IMR-90 (cell line): ENCODE measurements around the gene DAD1. TPM values are rescaled to one million over a fixed set of nuclear protein-coding genes. Genes with fewer than 3 reads are reported as not detected.

ENCODE experiments used
- ATAC-seq: fragments of 200-7000 bp; cut with Tn5 transposase; 2 replicates; pipeline ENCODE4 v1.9.1; 2020; ENCODE audit warnings: low read depth, mild to moderate bottlenecking, moderate library complexity
- BruUV-seq: library from RNA; stranded (reverse); fragments of 400-500 nt; replicated peaks from 2 replicates; lab custom pipeline; 2021; lab: Mats Ljungman, UMichigan
- CTCF ChIA-PET: fragments of 300-600 bp; formaldehyde crosslinking; extraction: SDS; loops from one replicate; lab custom pipeline; 2021; ENCODE audit warnings: antibody characterized with exemption; lab: Yijun Ruan, JAX
- POLR2A ChIA-PET: fragments of 300-600 bp; sonication (Branson Sonifier 250); formaldehyde crosslinking; loops from one replicate; lab custom pipeline; 2022; ENCODE audit warnings: antibody characterized with exemption; ENCODE audit not compliant: unreplicated experiment; lab: Charles Lee
- DNase-seq: peaks from one replicate; pipeline ENCODE4 v3.0.0; 2013
- H2AFZ ChIP-seq: replicated peaks from 2 replicates; pipeline ENCODE3; 2013; ENCODE audit warnings: low read length, mild to moderate bottlenecking; ENCODE audit not compliant: poor library complexity
- H2AK5ac ChIP-seq: 2 replicates; pipeline ENCODE4 v1.6.1; 2013; ENCODE audit warnings: low read depth, low read length, inconsistent platforms
- H2AK9ac ChIP-seq: replicated peaks from 2 replicates; pipeline ENCODE3; 2013; ENCODE audit warnings: mild to moderate bottlenecking, low read depth, low read length, moderate library complexity; ENCODE audit not compliant: poor library complexity
- H2BK120ac ChIP-seq: 2 replicates; pipeline ENCODE4 v1.6.1; 2013; ENCODE audit warnings: low read depth, low read length, inconsistent platforms
- H2BK15ac ChIP-seq: 3 replicates; pipeline ENCODE4 v1.6.1; 2013; ENCODE audit warnings: low read depth, low read length, inconsistent platforms
- H2BK20ac ChIP-seq: 2 replicates; pipeline ENCODE4 v1.6.1; 2013; ENCODE audit warnings: low read depth, mild to moderate bottlenecking, inconsistent platforms, low read length, moderate library complexity
- H2BK5ac ChIP-seq: 2 replicates; pipeline ENCODE4 v1.6.1; 2013; ENCODE audit warnings: mild to moderate bottlenecking, low read depth, low read length, inconsistent platforms; ENCODE audit not compliant: poor library complexity, severe bottlenecking
- H3K14ac ChIP-seq: replicated peaks from 2 replicates; pipeline ENCODE4 v1.6.1; 2013; ENCODE audit warnings: low read depth, low read length, inconsistent platforms
- H3K18ac ChIP-seq: 2 replicates; pipeline ENCODE4 v1.6.1; 2013; ENCODE audit warnings: low read depth, low read length, control low read depth
- H3K23ac ChIP-seq: 2 replicates; pipeline ENCODE4 v1.6.1; 2013; ENCODE audit warnings: low read depth, low read length, inconsistent platforms
- H3K27ac ChIP-seq: 2 replicates; pipeline ENCODE4 v1.5.1; 2013; ENCODE audit warnings: mild to moderate bottlenecking, control low read depth, low read length; ENCODE audit not compliant: insufficient read depth
- H3K27me3 ChIP-seq: 2 replicates; pipeline ENCODE4 v1.6.1; 2013; ENCODE audit warnings: low read length; ENCODE audit not compliant: control insufficient read depth, insufficient read depth
- H3K36me3 ChIP-seq: 2 replicates; pipeline ENCODE4 v1.6.1; 2013; ENCODE audit warnings: low read length, mixed read lengths; ENCODE audit not compliant: control insufficient read depth, insufficient read depth
- H3K4ac ChIP-seq: 2 replicates; pipeline ENCODE4 v1.6.1; 2013; ENCODE audit warnings: low read depth, low read length, inconsistent platforms
- H3K4me1 ChIP-seq: 2 replicates; pipeline ENCODE4 v1.6.1; 2013; ENCODE audit warnings: low read length, mixed read lengths; ENCODE audit not compliant: control insufficient read depth, insufficient read depth
- H3K4me2 ChIP-seq: 2 replicates; pipeline ENCODE4 v1.6.1; 2013; ENCODE audit warnings: low read depth, mild to moderate bottlenecking, control low read depth, low read length, moderate library complexity
- H3K4me3 ChIP-seq: 2 replicates; pipeline ENCODE4 v1.5.1; 2013; ENCODE audit warnings: low read depth, mild to moderate bottlenecking, control low read depth, low read length, moderate library complexity; ENCODE audit not compliant: insufficient read depth
- H3K56ac ChIP-seq: 2 replicates; pipeline ENCODE4 v1.6.1; 2013; ENCODE audit warnings: low read length, inconsistent platforms; ENCODE audit not compliant: insufficient read depth; ENCODE audit errors: extremely low read depth
- H3K79me1 ChIP-seq, 2 experiments: 2 replicates each; pipeline ENCODE4 v1.6.1; 2013; ENCODE audit warnings: low read length in 2 of 2, inconsistent platforms in 1 of 2, low read depth in 1 of 2
- H3K9ac ChIP-seq: 2 replicates; pipeline ENCODE4 v1.6.1; 2013; ENCODE audit warnings: low read depth, low read length, control low read depth
- H3K9me1 ChIP-seq: 2 replicates; pipeline ENCODE4 v1.6.1; 2013; ENCODE audit warnings: low read length, inconsistent platforms; ENCODE audit not compliant: insufficient read depth
- H3K9me3 ChIP-seq: 2 replicates; pipeline ENCODE4 v1.6.1; 2013; ENCODE audit warnings: low read length; ENCODE audit not compliant: control insufficient read depth, insufficient read depth
- H4K20me1 ChIP-seq: 2 replicates; pipeline ENCODE4 v1.6.1; 2013; ENCODE audit warnings: low read length, inconsistent platforms; ENCODE audit not compliant: insufficient read depth
- H4K5ac ChIP-seq: 2 replicates; pipeline ENCODE4 v1.6.1; 2013; ENCODE audit warnings: mild to moderate bottlenecking, low read depth, low read length, control low read depth
- H4K8ac ChIP-seq, 2 experiments: 2 replicates each; pipeline ENCODE4 v1.6.1; 2013; ENCODE audit warnings: low read depth in 2 of 2, low read length in 2 of 2, control low read depth in 1 of 2, inconsistent platforms in 1 of 2
- H4K91ac ChIP-seq: 2 replicates; pipeline ENCODE4 v1.6.1; 2013; ENCODE audit warnings: low read depth, low read length, inconsistent platforms; ENCODE audit not compliant: insufficient read depth
- BHLHE40 ChIP-seq: fragments of 150-350 bp; IDR thresholded peaks from 2 replicates; pipeline ENCODE4 v1.6.1; 2016; ENCODE audit warnings: mild to moderate bottlenecking, low read depth, low read length
- CEBPB ChIP-seq: IDR thresholded peaks from 2 replicates; pipeline ENCODE4 v1.6.1; 2012; ENCODE audit warnings: low read depth, low read length, improper control_type of control experiment
- CTCF ChIP-seq: conservative IDR thresholded peaks from 2 replicates; pipeline ENCODE4 v1.5.1; 2012; ENCODE audit warnings: mild to moderate bottlenecking, low read depth, low read length, improper control_type of control experiment
- ELK1 ChIP-seq: fragments of 150-350 bp; IDR thresholded peaks from 2 replicates; pipeline ENCODE4 v1.6.1; 2016; ENCODE audit warnings: low read depth, mild to moderate bottlenecking, low read length, moderate library complexity, borderline replicate concordance
- FOS ChIP-seq: fragments of 150-350 bp; IDR thresholded peaks from 2 replicates; pipeline ENCODE4 v1.6.1; 2016; ENCODE audit warnings: low read depth, low read length
- MAZ ChIP-seq: IDR thresholded peaks from 2 replicates; pipeline ENCODE4 v1.6.1; 2012; ENCODE audit warnings: low read depth, mild to moderate bottlenecking, low read length, improper control_type of control experiment, moderate library complexity, borderline replicate concordance
- MXI1 ChIP-seq: IDR thresholded peaks from 2 replicates; pipeline ENCODE4 v1.6.1; 2012; ENCODE audit warnings: low read depth, mild to moderate bottlenecking, low read length, moderate library complexity, borderline replicate concordance
- NFE2L2 ChIP-seq: fragments of 150-350 bp; IDR thresholded peaks from 2 replicates; pipeline ENCODE4 v1.6.1; 2016; ENCODE audit warnings: low read depth, mild to moderate bottlenecking, low read length
- RAD21 ChIP-seq: IDR thresholded peaks from 2 replicates; pipeline ENCODE4 v1.6.1; 2012; ENCODE audit warnings: low read length, improper control_type of control experiment
- RCOR1 ChIP-seq: IDR thresholded peaks from 2 replicates; pipeline ENCODE4 v1.6.1; 2012; ENCODE audit warnings: mild to moderate bottlenecking, low read length, improper control_type of control experiment; ENCODE audit not compliant: insufficient replicate concordance
- RFX5 ChIP-seq: IDR thresholded peaks from 2 replicates; pipeline ENCODE4 v1.8.0; 2012; ENCODE audit warnings: low read depth, mild to moderate bottlenecking, low read length, moderate library complexity
- SMC3 ChIP-seq: fragments of 150-350 bp; IDR thresholded peaks from 2 replicates; pipeline ENCODE4 v1.6.1; 2016; ENCODE audit warnings: low read depth, mild to moderate bottlenecking, antibody characterized with exemption, low read length, moderate library complexity
- USF2 ChIP-seq: fragments of 150-350 bp; IDR thresholded peaks from 2 replicates; pipeline ENCODE4 v1.6.1; 2017; ENCODE audit warnings: mild to moderate bottlenecking, antibody characterized with exemption, low read length, low read depth
- WGBS, 2 experiments: methylation state at CpG; one replicate each; pipeline versions ENCODE4 v1.1.5 to v1.1.7; 2013; ENCODE audit warnings: missing lambda C conversion rate in 2 of 2; ENCODE audit not compliant: insufficient read length in 1 of 2; ENCODE audit errors: extremely low coverage in 2 of 2; 5-methylcytosine and 5-hydroxymethylcytosine counted together
- dilution Hi-C: fragments of 300-500 bp; cut with HindIII; formaldehyde crosslinking; loops from one replicate; pipeline ENCODE4 v1.14.3; 2018; ENCODE audit warnings: low sequenced_read_pairs; ENCODE audit not compliant: unreplicated experiment
- in situ Hi-C: fragments of 300-500 bp; cut with MboI; formaldehyde crosslinking; loops from 3 replicates; pipeline ENCODE4 v1.14.3; 2019; ENCODE audit warnings: low sequenced_read_pairs, inconsistent platforms, mixed read lengths
- intact Hi-C: fragments of 100-400 bp; cut with micrococcal nuclease; formaldehyde crosslinking; loops from 2 replicates; pipeline ENCODE4 v1.10.0; 2022
- polyA plus RNA-seq, 3 experiments: library from polyadenylated mRNA; depleted of rRNA; stranded (reverse); fragments of >200 nt; gene quantifications; 2 replicates each; pipeline ENCODE4 v1.2.3, GENCODE V29; 2012; ENCODE audit warnings: low replicate concordance in 1 of 3
- total RNA-seq: library from RNA; depleted of rRNA; stranded (reverse); fragments of >200 nt; gene quantifications from 2 replicates; pipeline ENCODE4 v1.2.3, GENCODE V29; 2012

DAD1 gene
- total and polyA plus RNA-seq, 2 of the 4 experiments (the other 2 are of a cell fraction), result 396 to 496 TPM

GRCh38 chr14:22554498-22555383 lies 34.3 kb downstream of the DAD1 start:
- no peak overlapping the region for H3K4me3 ChIP-seq
- H4K91ac ChIP-seq, result peak overlapping the region; percentile 17; the same call in 1 of the 2 replicates
- H3K27me3 ChIP-seq, result no peaks in the 10 kb centered on the region
- H3K23ac ChIP-seq, result no peak overlapping the region
- CTCF ChIA-PET, result interaction anchor here (0.5 kb wide), 1 partner anchor 439 kb away, joined by 3 read pairs; no protein-coding TSS in a partner anchor
- H2BK120ac ChIP-seq, result no peak overlapping the region
- BruUV-seq, result no TSS peak
- dilution Hi-C loops, result no loop called here
- ATAC-seq (no peak), DNase-seq (no peak)
- H4K5ac ChIP-seq, result no peak overlapping the region
- H3K9me3 ChIP-seq, result no peaks in the 10 kb centered on the region
- H4K20me1 ChIP-seq, result no peaks in the 10 kb centered on the region
- peaks cover 21% of the 10 kb centered on the region for H3K9me1 ChIP-seq
- POLR2A ChIA-PET, result no interaction called here
- no peak overlapping the region for H2BK15ac ChIP-seq
- intact Hi-C loops, result loop anchor here (5.0 to 10.0 kb wide), 4 partner anchors 213 to 750 kb away; partner anchors contain the start of genes BCL2L2, MMP14, OXA1L and PPP1R3E
- H3K4me2 ChIP-seq, result no peak overlapping the region
- H3K4me1 ChIP-seq, result peaks cover 26% of the 10 kb centered on the region
- peak overlapping the region; percentile 43 for H3K4ac ChIP-seq
- no peak overlapping the region for H2BK5ac ChIP-seq
- H4K8ac ChIP-seq, result no peak overlapping the region
- no peaks in the 10 kb centered on the region for H3K79me1 ChIP-seq
- no peak overlapping the region for H3K9ac ChIP-seq
- H3K18ac ChIP-seq, result no peak overlapping the region
- in situ Hi-C loops, result loop anchor here (5.0 to 10.0 kb wide), 4 partner anchors 162 to 510 kb away; partner anchors contain the start of gene OXA1L
- H3K56ac ChIP-seq, result no peak overlapping the region
- no peak overlapping the region for H3K27ac ChIP-seq
- no peak overlapping the region for H3K14ac ChIP-seq
- H2BK20ac ChIP-seq, result no peak overlapping the region
- peak overlapping the region; percentile 60 for H2AK9ac ChIP-seq
- H2AK5ac ChIP-seq, result no peak overlapping the region; the same call in 1 of the 2 replicates
- no peaks in the 10 kb centered on the region for H3K36me3 ChIP-seq
- 98% methylated on average over 7 of the region's 15 CpGs; no CpG with 5 or more reads in 1 of the 2 experiments for WGBS, 2 experiments
- no peak overlapping the region for H2AFZ ChIP-seq
- TF ChIP-seq RCOR1, result no peak
- no peak for TF ChIP-seq SMC3
- no peak for TF ChIP-seq BHLHE40
- TF ChIP-seq MAZ, result no peak
- no peak for TF ChIP-seq CTCF
- TF ChIP-seq CEBPB, result no peak
- no peak for TF ChIP-seq MXI1
- TF ChIP-seq FOS, result no peak
- TF ChIP-seq USF2, result no peak
- TF ChIP-seq RFX5, result no peak
- no peak for TF ChIP-seq RAD21
- no peak for TF ChIP-seq NFE2L2
- TF ChIP-seq ELK1, result no peak
